ENCODE results near the gene WDR20.

DNA sequence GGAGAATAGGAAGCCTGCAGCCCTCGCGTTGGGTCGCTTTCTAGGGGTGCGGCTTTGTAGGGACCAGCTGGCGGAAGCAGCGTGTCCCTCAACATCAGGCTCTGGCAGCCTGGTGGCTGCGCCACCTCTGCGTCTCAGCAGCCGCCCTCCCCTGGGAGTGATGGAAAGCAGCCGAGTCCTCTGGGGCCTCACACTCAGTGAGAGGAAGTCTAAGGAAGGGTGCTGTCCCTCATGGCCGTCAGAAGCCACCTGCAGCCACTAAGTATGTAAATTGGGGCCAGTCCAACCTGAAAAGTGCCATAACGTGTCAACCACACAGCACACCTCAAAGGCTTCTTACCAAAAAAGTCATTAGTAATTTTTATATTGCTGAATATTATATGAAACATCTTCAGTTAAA is 80.3 kb downstream of the WDR20 start:
- TF ChIP-seq, protein P1, sequence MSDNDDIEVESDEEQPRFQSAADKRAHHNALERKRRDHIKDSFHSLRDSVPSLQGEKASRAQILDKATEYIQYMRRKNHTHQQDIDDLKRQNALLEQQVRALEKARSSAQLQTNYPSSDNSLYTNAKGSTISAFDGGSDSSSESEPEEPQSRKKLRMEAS (IDR thresholded peaks at IDR 0.05) = no peak
- TF ChIP-seq YY1 (IDR thresholded peaks at IDR 0.05; ENCODE audit: low read depth) (no peak), TCF12 (IDR thresholded peaks at IDR 0.05; ENCODE audit: low read depth) (no peak)
- TF ChIP-seq, protein P2, sequence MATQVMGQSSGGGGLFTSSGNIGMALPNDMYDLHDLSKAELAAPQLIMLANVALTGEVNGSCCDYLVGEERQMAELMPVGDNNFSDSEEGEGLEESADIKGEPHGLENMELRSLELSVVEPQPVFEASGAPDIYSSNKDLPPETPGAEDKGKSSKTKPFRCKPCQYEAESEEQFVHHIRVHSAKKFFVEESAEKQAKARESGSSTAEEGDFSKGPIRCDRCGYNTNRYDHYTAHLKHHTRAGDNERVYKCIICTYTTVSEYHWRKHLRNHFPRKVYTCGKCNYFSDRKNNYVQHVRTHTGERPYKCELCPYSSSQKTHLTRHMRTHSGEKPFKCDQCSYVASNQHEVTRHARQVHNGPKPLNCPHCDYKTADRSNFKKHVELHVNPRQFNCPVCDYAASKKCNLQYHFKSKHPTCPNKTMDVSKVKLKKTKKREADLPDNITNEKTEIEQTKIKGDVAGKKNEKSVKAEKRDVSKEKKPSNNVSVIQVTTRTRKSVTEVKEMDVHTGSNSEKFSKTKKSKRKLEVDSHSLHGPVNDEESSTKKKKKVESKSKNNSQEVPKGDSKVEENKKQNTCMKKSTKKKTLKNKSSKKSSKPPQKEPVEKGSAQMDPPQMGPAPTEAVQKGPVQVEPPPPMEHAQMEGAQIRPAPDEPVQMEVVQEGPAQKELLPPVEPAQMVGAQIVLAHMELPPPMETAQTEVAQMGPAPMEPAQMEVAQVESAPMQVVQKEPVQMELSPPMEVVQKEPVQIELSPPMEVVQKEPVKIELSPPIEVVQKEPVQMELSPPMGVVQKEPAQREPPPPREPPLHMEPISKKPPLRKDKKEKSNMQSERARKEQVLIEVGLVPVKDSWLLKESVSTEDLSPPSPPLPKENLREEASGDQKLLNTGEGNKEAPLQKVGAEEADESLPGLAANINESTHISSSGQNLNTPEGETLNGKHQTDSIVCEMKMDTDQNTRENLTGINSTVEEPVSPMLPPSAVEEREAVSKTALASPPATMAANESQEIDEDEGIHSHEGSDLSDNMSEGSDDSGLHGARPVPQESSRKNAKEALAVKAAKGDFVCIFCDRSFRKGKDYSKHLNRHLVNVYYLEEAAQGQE (IDR thresholded peaks at IDR 0.05; ENCODE audit: low read depth) = no peak
- TF ChIP-seq, protein P3, sequence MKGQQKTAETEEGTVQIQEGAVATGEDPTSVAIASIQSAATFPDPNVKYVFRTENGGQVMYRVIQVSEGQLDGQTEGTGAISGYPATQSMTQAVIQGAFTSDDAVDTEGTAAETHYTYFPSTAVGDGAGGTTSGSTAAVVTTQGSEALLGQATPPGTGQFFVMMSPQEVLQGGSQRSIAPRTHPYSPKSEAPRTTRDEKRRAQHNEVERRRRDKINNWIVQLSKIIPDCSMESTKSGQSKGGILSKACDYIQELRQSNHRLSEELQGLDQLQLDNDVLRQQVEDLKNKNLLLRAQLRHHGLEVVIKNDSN (IDR thresholded peaks at IDR 0.05) = no peak

All from Ishikawa (cell line).